ENCODE data around the gene CER1. TPM values are rescaled to one million over a fixed set of nuclear protein-coding genes. Genes with fewer than 3 reads are reported as not detected.
A peak's percentile ranks its signal among the peaks of the same experiment; 100 is the strongest.

CER1 gene
- total RNA-seq, 1 donor from 2014 or later: not detected

GRCh38 chr9:14749741-14750211 lies 27.2 kb upstream of the CER1 start:
- DNase-seq (ENCODE audit: low read depth): no peak
- FAIRE-seq: no peak
- no peaks in the 10 kb centered on the region for H3K27me3 ChIP-seq (ENCODE audit: control insufficient read depth, insufficient read depth, low read length)
- TF ChIP-seq CTCF (IDR thresholded peaks at IDR 0.05; ENCODE audit: insufficient read depth, low read length, severe bottlenecking): no peak
- no peaks in the 10 kb centered on the region for H3K36me3 ChIP-seq (ENCODE audit: control insufficient read depth, insufficient read depth, low read length)
- no peak overlapping the region for H3K4me3 ChIP-seq (ENCODE audit: low read depth, low read length)

- no peaks in the 10 kb centered on the region for H3K36me3 ChIP-seq (ENCODE audit: control insufficient read depth, insufficient read depth, low read length)
- H3K27me3 ChIP-seq (ENCODE audit: control insufficient read depth, insufficient read depth, low read length): no peaks in the 10 kb centered on the region
- H3K4me3 ChIP-seq (ENCODE audit: low read depth, low read length): no peak overlapping the region
- no peak for TF ChIP-seq CTCF (IDR thresholded peaks at IDR 0.05; ENCODE audit: insufficient read depth, low read length, severe bottlenecking)
- DNase-seq (ENCODE audit: low read depth) (no peak), FAIRE-seq (no peak)
Measured at GRCh38 chr9:14748373-14748772, 25.8 kb upstream of the CER1 start.

- Histone ChIP-seq H3K27me3 (ENCODE audit: control insufficient read depth, insufficient read depth, low read length) (no peaks in the 10 kb centered on the region), H3K36me3 (ENCODE audit: control insufficient read depth, insufficient read depth, low read length) (no peaks in the 10 kb centered on the region), H3K4me3 (ENCODE audit: low read depth, low read length) (no peak overlapping the region)
- DNase-seq (ENCODE audit: low read depth): peak; percentile 94
- no peak for FAIRE-seq
- TF ChIP-seq CTCF (IDR thresholded peaks at IDR 0.05; ENCODE audit: insufficient read depth, low read length, severe bottlenecking): no peak
Measured at GRCh38 chr9:14747111-14747510, 24.6 kb upstream of the CER1 start.

GRCh38 chr9:14746626-14747025 lies 24.1 kb upstream of the CER1 start:
- FAIRE-seq (no peak), DNase-seq (ENCODE audit: low read depth) (peak; percentile 29)
- Histone ChIP-seq H3K36me3 (ENCODE audit: control insufficient read depth, insufficient read depth, low read length) (no peaks in the 10 kb centered on the region), H3K27me3 (ENCODE audit: control insufficient read depth, insufficient read depth, low read length) (no peaks in the 10 kb centered on the region), H3K4me3 (ENCODE audit: low read depth, low read length) (no peak overlapping the region)
- no peak for TF ChIP-seq CTCF (IDR thresholded peaks at IDR 0.05; ENCODE audit: insufficient read depth, low read length, severe bottlenecking)

- FAIRE-seq (no peak), DNase-seq (ENCODE audit: low read depth) (no peak)
- Histone ChIP-seq H3K4me3 (ENCODE audit: low read depth, low read length) (no peak overlapping the region), H3K36me3 (ENCODE audit: control insufficient read depth, insufficient read depth, low read length) (no peaks in the 10 kb centered on the region), H3K27me3 (ENCODE audit: control insufficient read depth, insufficient read depth, low read length) (no peaks in the 10 kb centered on the region)
- no peak for TF ChIP-seq CTCF (IDR thresholded peaks at IDR 0.05; ENCODE audit: insufficient read depth, low read length, severe bottlenecking)
Measured at GRCh38 chr9:14744768-14745167, 22.2 kb upstream of the CER1 start.

GRCh38 chr9:14741369-14741768 lies 18.8 kb upstream of the CER1 start:
- no peak for DNase-seq (ENCODE audit: low read depth)
- TF ChIP-seq CTCF (IDR thresholded peaks at IDR 0.05; ENCODE audit: insufficient read depth, low read length, severe bottlenecking): no peak
- no peak for FAIRE-seq
- no peaks in the 10 kb centered on the region for H3K36me3 ChIP-seq (ENCODE audit: control insufficient read depth, insufficient read depth, low read length)
- H3K4me3 ChIP-seq (ENCODE audit: low read depth, low read length): no peak overlapping the region
- H3K27me3 ChIP-seq (ENCODE audit: control insufficient read depth, insufficient read depth, low read length): no peaks in the 10 kb centered on the region

All from bronchial epithelial cell (primary cell).